H9 (cell line): ENCODE results near the gene RFX1. TPM values are rescaled to one million over a fixed set of nuclear protein-coding genes. Genes with fewer than 3 reads are reported as not detected.
"Not testable (repeated sequence)": the region's sequence is repeated elsewhere in the genome, so short reads cannot be mapped to it uniquely, and the experiment has no call there.

ENCODE experiments used
- DNase-seq: peaks from one replicate; pipeline ENCODE4 v3.0.0-alpha.2; 2017
- H2AFZ ChIP-seq: one replicate; pipeline ENCODE4 v1.6.1; 2013; ENCODE audit warnings: mild to moderate bottlenecking, low read length, control low read depth, moderate library complexity
- H2AK5ac ChIP-seq: 2 replicates; pipeline ENCODE4 v1.6.1; 2013; ENCODE audit warnings: low read length, control low read depth, mixed read lengths; ENCODE audit not compliant: insufficient read length
- H2BK120ac ChIP-seq: one replicate; pipeline ENCODE4 v1.6.1; 2013; ENCODE audit warnings: low read depth, mild to moderate bottlenecking, low read length, control low read depth, inconsistent platforms; ENCODE audit not compliant: poor library complexity, severe bottlenecking
- H2BK12ac ChIP-seq: 2 replicates; pipeline ENCODE4 v1.6.1; 2013; ENCODE audit warnings: low read length, control low read depth, mixed read lengths, low read depth; ENCODE audit not compliant: insufficient read length
- H2BK15ac ChIP-seq: 2 replicates; pipeline ENCODE4 v1.6.1; 2013; ENCODE audit warnings: low read depth, low read length, control low read depth
- H2BK20ac ChIP-seq: one replicate; pipeline ENCODE4 v1.6.1; 2013; ENCODE audit warnings: low read depth, mild to moderate bottlenecking, low read length, control low read depth, inconsistent platforms; ENCODE audit not compliant: poor library complexity, severe bottlenecking
- H2BK5ac ChIP-seq: 2 replicates; pipeline ENCODE4 v1.6.1; 2013; ENCODE audit warnings: low read length, control low read depth, mixed read lengths; ENCODE audit not compliant: insufficient read length
- H3K14ac ChIP-seq: 2 replicates; pipeline ENCODE4 v1.6.1; 2013; ENCODE audit warnings: low read length, control low read depth; ENCODE audit not compliant: insufficient read depth
- H3K18ac ChIP-seq: 2 replicates; pipeline ENCODE4 v1.6.1; 2013; ENCODE audit warnings: low read depth, mild to moderate bottlenecking, mixed read lengths, low read length, control low read depth; ENCODE audit not compliant: insufficient read length
- H3K23ac ChIP-seq: 2 replicates; pipeline ENCODE4 v1.6.1; 2013; ENCODE audit warnings: low read length, control low read depth, mixed read lengths, low read depth; ENCODE audit not compliant: insufficient read length
- H3K23me2 ChIP-seq: 2 replicates; pipeline ENCODE4 v1.6.1; 2013; ENCODE audit warnings: low read depth, mild to moderate bottlenecking, mixed read lengths, low read length, control low read depth; ENCODE audit not compliant: insufficient read length, poor library complexity, severe bottlenecking
- H3K27ac ChIP-seq: 2 replicates; pipeline ENCODE4 v1.5.1; 2013; ENCODE audit warnings: low read length, control low read depth, mixed read lengths, low read depth; ENCODE audit not compliant: insufficient read length
- H3K27me3 ChIP-seq: 2 replicates; pipeline ENCODE4 v1.6.1; 2013; ENCODE audit warnings: low read length, control low read depth, inconsistent platforms; ENCODE audit not compliant: insufficient read depth
- H3K4ac ChIP-seq: 2 replicates; pipeline ENCODE4 v1.6.1; 2013; ENCODE audit warnings: low read depth, mild to moderate bottlenecking, control low read depth, inconsistent platforms, low read length, moderate library complexity
- H3K4me1 ChIP-seq: 2 replicates; pipeline ENCODE4 v1.6.1; 2013; ENCODE audit warnings: low read length, control low read depth, inconsistent platforms; ENCODE audit not compliant: insufficient read depth
- H3K4me2 ChIP-seq: 2 replicates; pipeline ENCODE4 v1.6.1; 2013; ENCODE audit warnings: low read length, control low read depth, mixed read lengths; ENCODE audit not compliant: insufficient read length, insufficient read depth
- H3K56ac ChIP-seq: 2 replicates; pipeline ENCODE4 v1.6.1; 2013; ENCODE audit warnings: low read depth, mild to moderate bottlenecking, mixed read lengths, low read length, control low read depth; ENCODE audit not compliant: insufficient read length
- H3K79me1 ChIP-seq: 2 replicates; pipeline ENCODE4 v1.6.1; 2013; ENCODE audit warnings: low read depth, mild to moderate bottlenecking, moderate library complexity, low read length, control low read depth, inconsistent platforms; ENCODE audit not compliant: insufficient read depth, poor library complexity, severe bottlenecking
- H3K79me2 ChIP-seq: 2 replicates; pipeline ENCODE4 v1.6.1; 2013; ENCODE audit warnings: low read length, control low read depth, inconsistent platforms; ENCODE audit not compliant: insufficient read depth
- H3K9ac ChIP-seq: 2 replicates; pipeline ENCODE4 v1.6.1; 2013; ENCODE audit warnings: low read length, control low read depth, mixed read lengths; ENCODE audit not compliant: insufficient read length; ENCODE audit errors: extremely low read depth
- H3K9me3 ChIP-seq: one replicate; pipeline ENCODE4 v1.6.1; 2013; ENCODE audit warnings: low read depth, low read length, inconsistent platforms; ENCODE audit not compliant: control insufficient read depth
- H3T11ph ChIP-seq: one replicate; pipeline ENCODE4 v1.6.1; 2013; ENCODE audit warnings: mild to moderate bottlenecking, low read length, control low read depth, inconsistent platforms
- H4K20me1 ChIP-seq: one replicate; pipeline ENCODE4 v1.6.1; 2013; ENCODE audit not compliant: control insufficient read depth, insufficient read length, insufficient read depth
- H4K5ac ChIP-seq: 2 replicates; pipeline ENCODE4 v1.6.1; 2013; ENCODE audit warnings: low read depth, mild to moderate bottlenecking, mixed read lengths, low read length, control low read depth; ENCODE audit not compliant: insufficient read length
- H4K8ac ChIP-seq: replicated peaks from 2 replicates; pipeline ENCODE4 v1.6.1; 2013; ENCODE audit warnings: low read length, control low read depth, mixed read lengths, low read depth; ENCODE audit not compliant: insufficient read length
- H4K91ac ChIP-seq: 2 replicates; pipeline ENCODE4 v1.6.1; 2013; ENCODE audit warnings: low read depth, mild to moderate bottlenecking, moderate library complexity, mixed read lengths, low read length, control low read depth; ENCODE audit not compliant: insufficient read length
- H3K27ac Mint-ChIP-seq, 3 experiments: 2 replicates in 2 of 3; 3 replicates in 1 of 3; pipeline ENCODE4 v1.8.0; 2020 to 2021; ENCODE audit warnings: mixed read lengths in 3 of 3, mild to moderate bottlenecking in 1 of 3, moderate library complexity in 1 of 3
- H3K27me3 Mint-ChIP-seq: 2 replicates; pipeline ENCODE4 v1.8.0; 2021; ENCODE audit warnings: low read depth, mild to moderate bottlenecking, moderate library complexity, mixed read lengths
- H3K36me3 Mint-ChIP-seq, 3 experiments: 2 replicates in 2 of 3; 3 replicates in 1 of 3; pipeline ENCODE4 v1.8.0; 2020 to 2021; ENCODE audit warnings: low read depth in 3 of 3, mixed read lengths in 3 of 3; ENCODE audit not compliant: insufficient read depth in 1 of 3
- H3K4me1 Mint-ChIP-seq, 2 experiments: 2 replicates each; pipeline ENCODE4 v1.8.0; 2020; ENCODE audit warnings: mixed read lengths in 2 of 2
- H3K4me3 Mint-ChIP-seq, 2 experiments: 2 replicates in 1 of 2; 3 replicates in 1 of 2; pipeline ENCODE4 v1.8.0; 2020 to 2021; ENCODE audit warnings: mild to moderate bottlenecking in 2 of 2, mixed read lengths in 2 of 2, moderate library complexity in 1 of 2
- H3K9me3 Mint-ChIP-seq, 2 experiments: 2 replicates in 1 of 2; 3 replicates in 1 of 2; pipeline ENCODE4 v1.8.0; 2020; ENCODE audit warnings: mild to moderate bottlenecking in 2 of 2, mixed read lengths in 2 of 2, moderate library complexity in 1 of 2
- CTCF ChIP-seq: fragments of 200-600 bp; sonication (generic); conservative IDR thresholded peaks from 3 replicates; pipeline ENCODE4 v1.8.0; 2021; ENCODE audit warnings: antibody characterized with exemption, mild to moderate bottlenecking
- WGBS: extraction: QIAGEN DNeasy Blood & Tissue Kit; methylation state at CpG from one replicate; pipeline ENCODE4 v1.1.7; 2013; ENCODE audit warnings: missing lambda C conversion rate, low lambda C conversion rate, mixed read lengths; ENCODE audit not compliant: insufficient read length; ENCODE audit errors: extremely low coverage; 5-methylcytosine and 5-hydroxymethylcytosine counted together
- total RNA-seq: library from RNA; stranded (reverse); gene quantifications from 2 replicates; pipeline ENCODE4 v1.2.1, GENCODE V29; 2021

The RFX1 gene
- total RNA-seq, 1 experiment from 2014 or later, result 21.4 TPM

- DNase-seq, result peak; percentile 91
- H3K4me2 ChIP-seq, H3K27me3 ChIP-seq, H2AK5ac ChIP-seq, H3K23me2 ChIP-seq, H3K9me3 ChIP-seq, H3K23ac ChIP-seq, H3K4me1 Mint-ChIP-seq, H3K9ac ChIP-seq, H3K4me1 ChIP-seq, H4K20me1 ChIP-seq, H3K79me2 ChIP-seq, H2AFZ ChIP-seq, H3K9me3 Mint-ChIP-seq, H3K4me3 Mint-ChIP-seq, H3K56ac ChIP-seq, H3K27me3 Mint-ChIP-seq, H3K79me1 ChIP-seq, H2BK20ac ChIP-seq, H2BK15ac ChIP-seq: not testable (repeated sequence)
- peaks cover 0 to 15% (median 3%) of the 10 kb centered on the region in 3 experiments; a peak in 5 of 7 replicates for H3K36me3 Mint-ChIP-seq
- Histone ChIP-seq H4K91ac (peak overlapping the region; percentile 92), H3K27ac (peak overlapping the region; percentile 2), H4K5ac (peak overlapping the region; percentile 13), H2BK120ac (peak overlapping the region; percentile 99), H4K8ac (peak overlapping the region; percentile 8), H2BK12ac (peak overlapping the region; percentile 98), H3K4ac (peak overlapping the region; percentile 97), H3T11ph (peak overlapping the region; percentile 99), H2BK5ac (peak overlapping the region; percentile 10), H3K18ac (peak overlapping the region; percentile 97), H3K14ac (peak overlapping the region; percentile 16; the same call in 1 of the 2 replicates)
- TF ChIP-seq CTCF, result peak; percentile 77
- H3K27ac Mint-ChIP-seq, result peak overlapping the region; percentile 91 to 99 (median 92); a peak in 6 of 7 replicates
- WGBS, result no CpG with 5 or more reads among the region's 19 CpGs
Observed at GRCh38 chr19:14042659-14043608, 36.8 kb upstream of the RFX1 start.
